GM12892 (cell line): ENCODE results near the gene ZNF683.

ENCODE experiments used
- POLR2A ChIP-seq: IDR thresholded peaks from 2 replicates; pipeline ENCODE4 v1.6.1; 2011; ENCODE audit warnings: low read depth, low read length, control low read depth
- POLR2AphosphoS5 ChIP-seq: IDR thresholded peaks from 2 replicates; pipeline ENCODE4 v1.6.1; 2011; ENCODE audit warnings: low read depth, low read length, control low read depth
- TAF1 ChIP-seq: IDR thresholded peaks from 2 replicates; pipeline ENCODE4 v1.6.1; 2011; ENCODE audit warnings: low read depth, mild to moderate bottlenecking, control low read depth, low read length, borderline replicate concordance

GRCh38 chr1:26324550-26324949, 48.0 kb downstream of the ZNF683 start:
- TF ChIP-seq POLR2A (no peak), POLR2AphosphoS5 (no peak), TAF1 (no peak)
